HCT116 (cell line): Measurements from ENCODE around the gene FHIT. TPM values are rescaled to one million over a fixed set of nuclear protein-coding genes. Genes with fewer than 3 reads are reported as not detected.
A peak's percentile ranks its signal among the peaks of the same experiment; 100 is the strongest.

Source experiments
- ATAC-seq: fragments of 200-7000 bp; cut with Tn5 transposase; 2 replicates; pipeline ENCODE4 v1.9.1; 2020; ENCODE audit warnings: mild to moderate bottlenecking, moderate library complexity
- BruUV-seq: library from RNA; stranded (reverse); fragments of 400-500 nt; replicated peaks from 2 replicates; lab custom pipeline; 2021; lab: Mats Ljungman, UMichigan
- CTCF ChIA-PET: fragments of 300-600 bp; sonication (Branson Sonifier 250); formaldehyde crosslinking; loops from one replicate; lab custom pipeline; 2021; ENCODE audit warnings: antibody characterized with exemption; lab: Charles Lee
- POLR2A ChIA-PET: fragments of 300-600, 350-600 bp; sonication (Branson Sonifier 250); formaldehyde crosslinking; loops from one replicate; lab custom pipeline; 2021; ENCODE audit warnings: antibody characterized with exemption; lab: Charles Lee
- RAD21 ChIA-PET, 2 experiments: fragments of 300-600 bp; sonication (Branson Sonifier 250); formaldehyde crosslinking; loops; one replicate each; lab custom pipeline; 2023; ENCODE audit warnings: low total read pairs in 2 of 2; ENCODE audit not compliant: uncharacterized antibody in 2 of 2, unreplicated experiment in 2 of 2, low non-redundant PET in 1 of 2; lab: Charles Lee
- DNase-seq: peaks from one replicate; pipeline ENCODE4 v3.0.0-alpha.2; 2010; ENCODE audit warnings: low read depth, low spot score
- H2AFZ ChIP-seq: fragments of 200-600 bp; shearing (Covaris generic), sonication (generic); 2 replicates; pipeline ENCODE4 v1.6.1; 2017; ENCODE audit warnings: low read depth, mixed run types, mixed read lengths, antibody characterized with exemption, low read length; ENCODE audit not compliant: poor library complexity, severe bottlenecking
- H3K27ac ChIP-seq: 2 replicates; pipeline ENCODE4 v1.5.1; 2012; ENCODE audit warnings: low read depth, low read length
- H3K27me3 ChIP-seq: fragments of 200-600 bp; sonication (generic); 2 replicates; pipeline ENCODE4 v1.6.1; 2016; ENCODE audit warnings: mixed run types, low read length, mixed read lengths; ENCODE audit not compliant: insufficient read depth
- H3K36me3 ChIP-seq, 2 experiments: fragments of 200-500 bp in 1 of 2; fragments of 200-600 bp in 1 of 2; sonication (Bioruptor generic) in 1 of 2; sonication (generic) in 1 of 2; 2 replicates each; pipeline versions ENCODE4 v1.5.1 to v1.6.1; 2014 to 2016; ENCODE audit warnings: low read length in 2 of 2, inconsistent platforms in 1 of 2, mixed read lengths in 1 of 2, mixed run types in 1 of 2; ENCODE audit not compliant: insufficient read depth in 2 of 2, control insufficient read depth in 1 of 2
- H3K4me1 ChIP-seq, 2 experiments: fragments of 200-600 bp in 1 of 2; sonication (generic) in 1 of 2; 2 replicates each; pipeline versions ENCODE4 v1.5.1 to v1.6.1; 2012 to 2017; ENCODE audit warnings: low read length in 2 of 2, inconsistent platforms in 1 of 2, mild to moderate bottlenecking in 1 of 2, mixed read lengths in 1 of 2, mixed run types in 1 of 2, moderate library complexity in 1 of 2; ENCODE audit not compliant: insufficient read depth in 2 of 2, control insufficient read depth in 1 of 2
- H3K4me2 ChIP-seq: fragments of 200-600 bp; sonication (generic); 2 replicates; pipeline ENCODE4 v1.6.1; 2017; ENCODE audit warnings: mixed run types, low read length, mixed read lengths
- H3K4me3 ChIP-seq, 2 experiments: fragments of 200-600 bp in 1 of 2; sonication (generic) in 1 of 2; replicated peaks in 1 of 2; 2 replicates each; pipeline ENCODE4 v1.5.1; 2011 to 2016; ENCODE audit warnings: low read length in 2 of 2, control low read depth in 1 of 2, low read depth in 1 of 2, mild to moderate bottlenecking in 1 of 2, mixed read lengths in 1 of 2, mixed run types in 1 of 2
- H3K79me2 ChIP-seq: fragments of 200-600 bp; sonication (generic); 2 replicates; pipeline ENCODE4 v1.6.1; 2017; ENCODE audit warnings: mild to moderate bottlenecking, mixed run types, low read length, moderate library complexity, mixed read lengths; ENCODE audit not compliant: insufficient read depth
- H3K9ac ChIP-seq: fragments of 200-600 bp; sonication (generic); 2 replicates; pipeline ENCODE4 v1.6.1; 2016; ENCODE audit warnings: low read length, mixed read lengths
- H3K9me2 ChIP-seq: fragments of 200-600 bp; sonication (generic), shearing (Covaris generic); 2 replicates; pipeline ENCODE4 v1.6.1; 2017; ENCODE audit warnings: mixed run types, mild to moderate bottlenecking, moderate library complexity; ENCODE audit not compliant: insufficient read depth
- H3K9me3 ChIP-seq, 2 experiments: fragments of 200-500 bp in 1 of 2; fragments of 200-600 bp in 1 of 2; sonication (Bioruptor generic) in 1 of 2; sonication (generic) in 1 of 2; 2 replicates each; pipeline ENCODE4 v1.6.1; 2014 to 2017; ENCODE audit warnings: low read length in 2 of 2, mixed read lengths in 2 of 2, inconsistent platforms in 1 of 2, low read depth in 1 of 2, mild to moderate bottlenecking in 1 of 2, mixed run types in 1 of 2, moderate library complexity in 1 of 2; ENCODE audit not compliant: control insufficient read depth in 1 of 2, insufficient read depth in 1 of 2
- H4K20me1 ChIP-seq: fragments of 200-600 bp; sonication (generic), shearing (Covaris generic); 2 replicates; pipeline ENCODE4 v1.6.1; 2017; ENCODE audit warnings: mixed run types, mild to moderate bottlenecking, moderate library complexity; ENCODE audit not compliant: insufficient read depth
- ATF3 ChIP-seq: IDR thresholded peaks from 2 replicates; pipeline ENCODE4 v1.6.1; 2012
- CBX3 ChIP-seq: IDR thresholded peaks from 2 replicates; pipeline ENCODE4 v1.6.1; 2012; ENCODE audit warnings: low read depth
- CEBPB ChIP-seq: IDR thresholded peaks from 2 replicates; pipeline ENCODE4 v1.6.1; 2012; ENCODE audit warnings: low read depth
- CTCF ChIP-seq, 3 experiments: fragments of 200-600 bp in 1 of 3; sonication (generic) in 1 of 3; IDR thresholded peaks in 2 of 3; conservative IDR thresholded peaks in 1 of 3; 2 replicates each; pipeline ENCODE4 v1.5.1; 2012 to 2017; ENCODE audit warnings: low read depth in 2 of 3, low read length in 2 of 3, antibody characterized with exemption in 1 of 3, borderline replicate concordance in 1 of 3, control low read depth in 1 of 3, mild to moderate bottlenecking in 1 of 3, mixed read lengths in 1 of 3, mixed run types in 1 of 3, moderate library complexity in 1 of 3; ENCODE audit not compliant: insufficient read depth in 1 of 3
- EGR1 ChIP-seq: IDR thresholded peaks from 2 replicates; pipeline ENCODE4 v1.6.1; 2012; ENCODE audit warnings: low read depth
- ELF1 ChIP-seq: IDR thresholded peaks from 2 replicates; pipeline ENCODE4 v1.6.1; 2012; ENCODE audit warnings: low read depth, borderline replicate concordance
- EZH2 ChIP-seq: fragments of 200-600 bp; sonication (generic); IDR thresholded peaks from 2 replicates; pipeline ENCODE4 v1.6.1; 2017; ENCODE audit warnings: antibody characterized with exemption, mixed run types
- EZH2phosphoT487 ChIP-seq: fragments of 200-600 bp; IDR thresholded peaks from 2 replicates; pipeline ENCODE4 v1.6.1; 2018; ENCODE audit warnings: antibody characterized with exemption, borderline replicate concordance
- FOSL1 ChIP-seq: IDR thresholded peaks from 2 replicates; pipeline ENCODE4 v1.6.1; 2012; ENCODE audit warnings: low read depth
- POLR2A ChIP-seq: IDR thresholded peaks from 2 replicates; pipeline ENCODE4 v1.7.0; 2011; ENCODE audit warnings: borderline replicate concordance; ENCODE audit not compliant: insufficient read depth, insufficient read length; ENCODE audit errors: extremely low read depth
- POLR2AphosphoS5 ChIP-seq: IDR thresholded peaks from 2 replicates; pipeline ENCODE4 v1.6.1; 2011; ENCODE audit warnings: mild to moderate bottlenecking, low read depth, low read length, moderate library complexity
- RAD21 ChIP-seq: IDR thresholded peaks from 2 replicates; pipeline ENCODE4 v1.6.1; 2012; ENCODE audit warnings: low read depth, mild to moderate bottlenecking
- REST ChIP-seq: IDR thresholded peaks from 2 replicates; pipeline ENCODE4 v1.6.1; 2012; ENCODE audit warnings: low read depth
- SRF ChIP-seq: IDR thresholded peaks from 2 replicates; pipeline ENCODE4 v1.6.1; 2012; ENCODE audit warnings: low read depth
- TCF7L2 ChIP-seq: IDR thresholded peaks from 2 replicates; pipeline ENCODE4 v1.7.0; 2011; ENCODE audit warnings: borderline replicate concordance, inconsistent platforms; ENCODE audit not compliant: insufficient read depth, insufficient read length; ENCODE audit errors: extremely low read depth
- ZBTB33 ChIP-seq: IDR thresholded peaks from 2 replicates; pipeline ENCODE4 v1.6.1; 2011; ENCODE audit warnings: mild to moderate bottlenecking, low read length, moderate library complexity; ENCODE audit not compliant: insufficient replicate concordance; ENCODE audit errors: extremely low read depth
- ZNF274 ChIP-seq: fragments of 200-500 bp; sonication (Bioruptor generic); IDR thresholded peaks from 2 replicates; pipeline ENCODE4 v1.6.1; 2014; ENCODE audit warnings: mild to moderate bottlenecking, low read depth, low read length, inconsistent platforms
- intact Hi-C: fragments of 100-400 bp; cut with micrococcal nuclease; formaldehyde crosslinking; loops from 2 replicates; pipeline ENCODE4 v1.10.0; 2022
- total RNA-seq: library from RNA; stranded (reverse); gene quantifications from one replicate; pipeline ENCODE4 v1.2.1, GENCODE V29; 2021; ENCODE audit not compliant: unreplicated experiment

The FHIT gene
- total RNA-seq, 1 experiment from 2014 or later, result 20.1 TPM

GRCh38 chr3:60053526-60054265 lies 1197.6 kb downstream of the FHIT start:
- ChIA-PET CTCF (no interaction called here), RAD21 (no interaction called here), POLR2A (no interaction called here)
- no peak overlapping the region for H3K27ac ChIP-seq
- H3K9ac ChIP-seq, result no peak overlapping the region
- ATAC-seq (no peak), DNase-seq (no peak)
- no TSS peak for BruUV-seq
- intact Hi-C loops, result no loop called here
- no peaks in the 10 kb centered on the region for H3K36me3 ChIP-seq
- H4K20me1 ChIP-seq, result no peaks in the 10 kb centered on the region
- TF ChIP-seq ATF3 (no peak), EZH2 (no peak), ZBTB33 (no peak), EZH2phosphoT487 (no peak), POLR2AphosphoS5 (no peak), ELF1 (no peak), SRF (no peak), TCF7L2 (no peak), FOSL1 (peak; percentile 25; the same call in 1 of the 2 replicates), CEBPB (no peak), EGR1 (0 out of 2 replicates have a peak, but pooled peaks have one; percentile 24), REST (no peak), ZNF274 (no peak), CBX3 (no peak), RAD21 (no peak), POLR2A (no peak), CTCF (IDR thresholded peaks at IDR 0.05 in 2 of 3, conservative IDR thresholded peaks at IDR 0.05 in 1 of 3; ENCODE audit: borderline replicate concordance in 1 of 3, insufficient read depth in 1 of 3, low read depth in 2 of 3, low read length in 2 of 3) (no peak)
- no peak overlapping the region for H3K4me3 ChIP-seq
- no peaks in the 10 kb centered on the region for H3K9me3 ChIP-seq
- no peaks in the 10 kb centered on the region for H3K27me3 ChIP-seq
- no peaks in the 10 kb centered on the region for H3K9me2 ChIP-seq
- H3K4me1 ChIP-seq, result peaks cover 0 to 7% of the 10 kb centered on the region in 2 experiments; a peak in 2 of 4 replicates
- H3K79me2 ChIP-seq, result no peaks in the 10 kb centered on the region
- peak overlapping the region; percentile 17; the same call in 1 of the 2 replicates for H3K4me2 ChIP-seq
- H2AFZ ChIP-seq, result no peak overlapping the region
